BJ (cell line): Measurements from ENCODE around the gene NRP1. TPM values are rescaled to one million over a fixed set of nuclear protein-coding genes. Genes with fewer than 3 reads are reported as not detected.

Source experiments
- CTCF ChIA-PET: fragments of 350-600 bp; formaldehyde crosslinking; extraction: SDS; loops from one replicate; lab custom pipeline; 2021; ENCODE audit warnings: antibody characterized with exemption, inconsistent platforms; lab: Yijun Ruan, JAX
- POLR2A ChIA-PET: fragments of 300-600 bp; sonication (Branson Sonifier 250); formaldehyde crosslinking; extraction: SDS; loops from one replicate; lab custom pipeline; 2021; ENCODE audit warnings: antibody characterized with exemption; lab: Charles Lee
- DNase-seq: peaks from one replicate; pipeline ENCODE4 v3.0.0-alpha.2; 2011; ENCODE audit warnings: low read depth
- H3K27me3 ChIP-seq: 2 replicates; pipeline ENCODE4 v1.6.0; 2011; ENCODE audit warnings: low read length; ENCODE audit not compliant: control insufficient read depth, insufficient read depth
- H3K36me3 ChIP-seq: 2 replicates; pipeline ENCODE4 v1.5.1; 2011; ENCODE audit warnings: low read length; ENCODE audit not compliant: control insufficient read depth, insufficient read depth
- H3K4me3 ChIP-seq: 2 replicates; pipeline ENCODE4 v1.5.1; 2011; ENCODE audit warnings: low read depth, mild to moderate bottlenecking, control low read depth, low read length
- CTCF ChIP-seq: IDR thresholded peaks from 2 replicates; pipeline ENCODE4 v1.5.1; 2011; ENCODE audit warnings: low read depth, mild to moderate bottlenecking, control low read depth, inconsistent platforms, low read length, moderate library complexity; ENCODE audit not compliant: insufficient read depth
- polyA plus RNA-seq: library from polyadenylated mRNA; depleted of rRNA; stranded (reverse); fragments of >200 nt; gene quantifications from 2 replicates; pipeline ENCODE4 v1.2.3, GENCODE V29; 2011

The NRP1 gene
- polyA plus RNA-seq, 1 experiment, result 141 TPM

DNA sequence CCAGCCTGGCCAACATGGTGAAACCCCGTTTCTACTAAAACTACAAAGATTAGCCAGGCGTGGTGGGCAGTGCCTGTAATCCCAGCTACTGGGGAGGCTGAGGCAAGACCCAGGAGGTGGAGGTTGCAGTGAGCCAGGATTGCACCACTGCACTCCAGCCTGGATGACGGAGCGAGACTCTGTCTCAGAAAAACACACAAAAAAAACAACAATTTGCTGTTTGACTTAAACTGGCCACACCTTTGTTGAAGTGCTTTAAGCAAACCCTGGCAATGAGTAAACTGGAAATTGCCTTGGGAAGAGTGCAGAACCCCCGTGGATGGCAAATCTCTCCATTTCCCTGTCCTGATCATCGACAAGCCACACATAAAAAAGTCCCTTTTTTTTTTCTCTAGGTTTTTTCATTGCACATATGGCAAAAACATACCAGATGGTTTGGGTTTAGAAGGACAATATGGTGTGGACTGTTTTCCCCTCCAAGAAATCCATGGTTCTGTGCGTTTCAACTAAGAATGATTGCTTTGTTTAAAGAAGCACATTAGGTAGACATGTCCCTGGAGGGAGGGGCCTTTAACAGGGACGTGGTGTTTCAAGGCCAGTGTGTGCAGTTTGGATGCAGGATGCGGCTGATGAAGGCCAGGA, 76.9 kb downstream of the NRP1 start:
- no peak for DNase-seq
- no peak overlapping the region for H3K4me3 ChIP-seq
- no peaks in the 10 kb centered on the region for H3K27me3 ChIP-seq
- ChIA-PET POLR2A (no interaction called here), CTCF (no interaction called here)
- H3K36me3 ChIP-seq, result peaks cover 16% of the 10 kb centered on the region
- TF ChIP-seq CTCF, result no peak

- ChIA-PET CTCF (no interaction called here), POLR2A (no interaction called here)
- no peak for DNase-seq
These were observed 78.0 kb downstream of the NRP1 start for GRCh38 chr10:33256458-33256857.

GRCh38 chr10:33254556-33255160, 79.8 kb downstream of the NRP1 start:
- no peak for TF ChIP-seq CTCF
- Histone ChIP-seq H3K4me3 (no peak overlapping the region), H3K36me3 (peaks cover 21% of the 10 kb centered on the region), H3K27me3 (no peaks in the 10 kb centered on the region)
- POLR2A ChIA-PET, result no interaction called here
- DNase-seq, result no peak
- CTCF ChIA-PET, result no interaction called here

More at GRCh38 chr10:33256458-33256857, 78.0 kb downstream of the NRP1 start:
- Histone ChIP-seq H3K27me3 (no peaks in the 10 kb centered on the region), H3K36me3 (peaks cover 23% of the 10 kb centered on the region), H3K4me3 (no peak overlapping the region)
- TF ChIP-seq CTCF, result no peak

- no peak for TF ChIP-seq CTCF
- H3K27me3 ChIP-seq, result no peaks in the 10 kb centered on the region
- DNase-seq, result no peak
- no peak overlapping the region for H3K4me3 ChIP-seq
- H3K36me3 ChIP-seq, result peaks cover 21% of the 10 kb centered on the region
- POLR2A ChIA-PET, result no interaction called here
- CTCF ChIA-PET, result no interaction called here
These were observed 81.1 kb downstream of the NRP1 start for GRCh38 chr10:33253411-33253810.

GRCh38 chr10:33252794-33253203, 81.7 kb downstream of the NRP1 start:
- Histone ChIP-seq H3K27me3 (no peaks in the 10 kb centered on the region), H3K36me3 (peaks cover 17% of the 10 kb centered on the region), H3K4me3 (no peak overlapping the region)
- CTCF ChIA-PET, result no interaction called here
- no peak for DNase-seq
- POLR2A ChIA-PET, result no interaction called here
- TF ChIP-seq CTCF, result no peak
